Panc1 (cell line): ENCODE measurements around the gene VAMP5. TPM values are rescaled to one million over a fixed set of nuclear protein-coding genes. Genes with fewer than 3 reads are reported as not detected.

Experiments used
- ATAC-seq: fragments of 200-7000 bp; cut with Tn5 transposase; 2 replicates; pipeline ENCODE4 v1.9.1; 2020; ENCODE audit warnings: mild to moderate bottlenecking, moderate library complexity
- BruUV-seq: library from RNA; stranded (reverse); fragments of 400-500 nt; replicated peaks from 2 replicates; lab custom pipeline; 2021; lab: Mats Ljungman, UMichigan
- CTCF ChIA-PET: fragments of 300-600 bp; sonication (Branson Sonifier 250); formaldehyde crosslinking; loops from one replicate; lab custom pipeline; 2022; ENCODE audit warnings: antibody characterized with exemption; lab: Charles Lee
- POLR2A ChIA-PET: fragments of 300-600 bp; sonication (Branson Sonifier 250); formaldehyde crosslinking; loops from one replicate; lab custom pipeline; 2022; ENCODE audit warnings: antibody characterized with exemption; lab: Charles Lee
- DNase-seq: peaks from one replicate; pipeline ENCODE4 v3.0.0-alpha.2; 2010; ENCODE audit warnings: low read depth, low spot score
- H3K27ac ChIP-seq: 2 replicates; pipeline ENCODE4 v1.5.1; 2011; ENCODE audit warnings: mild to moderate bottlenecking, low read length, inconsistent platforms
- H3K27me3 ChIP-seq: fragments of 200-500 bp; sonication (Bioruptor generic); 2 replicates; pipeline ENCODE4 v1.6.0; 2014; ENCODE audit warnings: low read length, inconsistent platforms; ENCODE audit not compliant: control insufficient read depth, insufficient read depth
- H3K36me3 ChIP-seq: fragments of 200-500 bp; sonication (Bioruptor generic); 2 replicates; pipeline ENCODE4 v1.5.1; 2014; ENCODE audit warnings: inconsistent platforms, mild to moderate bottlenecking, low read length, moderate library complexity; ENCODE audit not compliant: control insufficient read depth, insufficient read depth
- H3K4me1 ChIP-seq: 2 replicates; pipeline ENCODE4 v1.5.1; 2011; ENCODE audit warnings: inconsistent platforms, mild to moderate bottlenecking, low read length, moderate library complexity; ENCODE audit not compliant: control insufficient read depth, insufficient read depth
- H3K4me3 ChIP-seq, 2 experiments: 2 replicates each; pipeline ENCODE4 v1.5.1; 2011 to 2012; ENCODE audit warnings: low read depth in 2 of 2, low read length in 2 of 2, mild to moderate bottlenecking in 2 of 2, inconsistent platforms in 1 of 2, moderate library complexity in 1 of 2
- H3K9me3 ChIP-seq: fragments of 200-500 bp; sonication (Bioruptor generic); 2 replicates; pipeline ENCODE4 v1.5.1; 2014; ENCODE audit warnings: low read depth, mild to moderate bottlenecking, inconsistent platforms, low read length, moderate library complexity; ENCODE audit not compliant: control insufficient read depth, insufficient read depth
- CTCF ChIP-seq: fragments of 450-650 bp; IDR thresholded peaks from 2 replicates; pipeline ENCODE4 v1.5.1; 2017; ENCODE audit warnings: mild to moderate bottlenecking
- POLR2AphosphoS5 ChIP-seq: IDR thresholded peaks from 2 replicates; pipeline ENCODE4 v1.6.1; 2012; ENCODE audit warnings: mild to moderate bottlenecking, low read depth, low read length, moderate library complexity
- REST ChIP-seq, 2 experiments: IDR thresholded peaks; 2 replicates each; pipeline ENCODE4 v1.6.1; 2011 to 2012; ENCODE audit warnings: low read depth in 2 of 2, control low read depth in 1 of 2, low read length in 1 of 2, mild to moderate bottlenecking in 1 of 2, moderate library complexity in 1 of 2; ENCODE audit not compliant: insufficient read depth in 1 of 2
- SIN3A ChIP-seq: IDR thresholded peaks from 2 replicates; pipeline ENCODE4 v1.6.1; 2012; ENCODE audit warnings: low read depth, mild to moderate bottlenecking, low read length, moderate library complexity, borderline replicate concordance; ENCODE audit not compliant: insufficient read depth
- TCF7L2 ChIP-seq: IDR thresholded peaks from 2 replicates; pipeline ENCODE4 v1.6.1; 2011; ENCODE audit warnings: mild to moderate bottlenecking, low read depth, low read length, inconsistent platforms
- in situ Hi-C: cut with HindIII; loops from 2 replicates; pipeline ENCODE4 v1.10.0; 2016; ENCODE audit warnings: low sequenced_read_pairs, low pct_unique_long_range_greater_than_20kb
- intact Hi-C: fragments of 100-400 bp; cut with micrococcal nuclease; formaldehyde crosslinking; loops from one replicate; pipeline ENCODE4 v1.10.0; 2022; ENCODE audit not compliant: unreplicated experiment
- total RNA-seq: library from RNA; stranded (reverse); gene quantifications from one replicate; pipeline ENCODE4 v1.2.1, GENCODE V29; 2021; ENCODE audit not compliant: unreplicated experiment

VAMP5 gene
- total RNA-seq, 1 experiment from 2014 or later = 21.3 TPM

DNA sequence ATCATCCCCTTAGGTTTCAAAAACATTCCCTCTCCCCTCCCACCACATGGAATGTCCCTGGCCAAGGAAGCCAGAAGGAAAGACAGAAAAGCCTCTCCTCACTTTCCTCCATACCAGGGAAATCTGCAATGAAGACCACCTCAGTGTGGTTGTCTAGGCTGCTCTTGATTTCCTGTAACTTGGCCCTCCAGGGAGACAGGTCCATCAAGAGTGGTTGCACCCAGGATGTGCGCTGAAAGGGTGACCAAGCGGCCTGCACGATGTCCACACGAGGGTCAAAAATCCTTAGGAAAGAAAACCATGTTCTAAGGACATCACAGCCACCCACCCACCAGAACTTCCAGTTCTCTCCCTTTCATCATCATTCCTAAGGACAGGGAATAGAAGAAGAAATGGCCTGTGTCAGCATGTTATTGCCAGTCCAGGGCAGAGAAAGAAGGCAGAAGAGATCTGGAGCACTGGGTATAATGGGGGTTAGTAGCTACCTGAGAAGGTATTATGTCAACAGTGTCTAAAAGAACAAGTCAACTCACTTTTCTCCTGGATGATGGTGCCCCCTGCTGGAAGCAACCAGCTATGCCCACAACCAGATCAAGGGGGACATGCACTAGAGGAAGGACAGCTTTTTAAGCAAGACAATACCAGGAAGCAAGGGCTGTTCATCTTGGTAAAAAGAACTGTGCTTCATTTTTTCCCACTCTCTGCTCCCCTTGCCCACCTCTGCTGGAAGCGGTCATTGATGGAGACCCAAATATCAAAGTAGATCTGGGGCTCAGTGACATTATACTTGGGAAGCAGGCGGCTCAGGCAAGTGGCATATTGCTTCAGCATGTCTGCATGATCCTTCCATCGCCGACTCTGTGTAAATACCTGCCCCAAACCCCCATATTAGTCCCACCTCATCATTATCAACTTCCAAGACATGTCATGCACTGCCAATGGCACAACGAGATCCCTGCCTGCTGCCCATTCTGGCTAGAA is 32.2 kb upstream of the VAMP5 start:
- intact Hi-C loops (loop anchor here (1.0 kb wide), 2 partner anchors 131 to 161 kb away; no protein-coding TSS in a partner anchor), in situ Hi-C loops (no loop called here)
- Histone ChIP-seq H3K4me3 (no peak overlapping the region), H3K4me1 (peaks cover 50% of the 10 kb centered on the region), H3K9me3 (no peaks in the 10 kb centered on the region), H3K36me3 (peaks cover 11% of the 10 kb centered on the region), H3K27ac (peak overlapping the region; percentile 100), H3K27me3 (no peaks in the 10 kb centered on the region)
- ATAC-seq = peak; percentile 55
- ChIA-PET CTCF (interaction anchor here (0.5 to 2.7 kb wide), 5 partner anchors 14 to 253 kb away, joined by 4 to 13 read pairs (median 5); partner anchors contain the start of gene SH2D6), POLR2A (interaction anchor here (0.6 to 0.7 kb wide), 2 partner anchors 36 to 132 kb away, joined by 3 read pairs; no protein-coding TSS in a partner anchor)
- BruUV-seq = no TSS peak
- no peak for DNase-seq
- no peak for TF ChIP-seq REST (IDR thresholded peaks at IDR 0.05; ENCODE audit: insufficient read depth in 1 of 2, low read depth in 2 of 2, low read length in 1 of 2)
- peak; percentile 90 for TF ChIP-seq CTCF
- TF ChIP-seq TCF7L2 = no peak
- no peak for TF ChIP-seq SIN3A
- TF ChIP-seq POLR2AphosphoS5 = peak; percentile 61

- peaks cover 38% of the 10 kb centered on the region for H3K4me1 ChIP-seq
- in situ Hi-C loops (no loop called here), intact Hi-C loops (no loop called here)
- ATAC-seq (no peak), DNase-seq (no peak)
- H3K27me3 ChIP-seq = no peaks in the 10 kb centered on the region
- ChIA-PET CTCF (interaction anchor here (1.0 to 2.7 kb wide), 3 partner anchors 134 to 254 kb away, joined by 4 to 13 read pairs (median 6); partner anchors contain the start of gene SH2D6), POLR2A (interaction anchor here (0.6 kb wide), 1 partner anchor 34 kb away, joined by 3 read pairs; no protein-coding TSS in a partner anchor)
- BruUV-seq = no TSS peak
- H3K9me3 ChIP-seq = no peaks in the 10 kb centered on the region
- no peak for TF ChIP-seq CTCF
- no peak for TF ChIP-seq REST (IDR thresholded peaks at IDR 0.05; ENCODE audit: insufficient read depth in 1 of 2, low read depth in 2 of 2, low read length in 1 of 2)
- TF ChIP-seq TCF7L2 = no peak
- TF ChIP-seq SIN3A = no peak
- TF ChIP-seq POLR2AphosphoS5 = no peak
- H3K36me3 ChIP-seq = peaks cover 11% of the 10 kb centered on the region
- no peak overlapping the region; the same call in 1 of the 2 replicates for H3K27ac ChIP-seq
- H3K4me3 ChIP-seq = no peak overlapping the region
Measured at GRCh38 chr2:85553184-85553583, 31.0 kb upstream of the VAMP5 start.
